Gastroesophageal sphincter (tissue), 4 donors: ENCODE results near the gene RCC2. TPM values are rescaled to one million over a fixed set of nuclear protein-coding genes. Genes with fewer than 3 reads are reported as not detected.

Experiments
- ATAC-seq: fragments of 150-250 bp; one replicate; pipeline ENCODE4 v1.9.1; 2016; ENCODE audit warnings: mild to moderate bottlenecking, moderate library complexity
- H3K27ac ChIP-seq, 4 donors: fragments of 200-600 bp; sonication (generic) in 3 of 4; 1 replicate in 3 of 4; 2 replicates in 1 of 4; pipeline ENCODE4 v1.5.1; 2016 to 2019
- H3K27me3 ChIP-seq: fragments of 200-600 bp; sonication (generic); one replicate; pipeline ENCODE4 v1.5.1; 2019
- H3K36me3 ChIP-seq, 2 donors: fragments of 200-600 bp; sonication (generic); one replicate each; pipeline ENCODE4 v1.5.1; 2019; ENCODE audit warnings: control low read depth in 1 of 2
- H3K4me1 ChIP-seq, 3 donors: fragments of 200-600 bp; sonication (generic); 1 replicate in 2 of 3; 2 replicates in 1 of 3; pipeline ENCODE4 v1.5.1; 2016 to 2019; ENCODE audit warnings: control low read depth in 2 of 3
- H3K4me3 ChIP-seq, 2 donors: fragments of 200-600 bp; sonication (generic); one replicate each; pipeline ENCODE4 v1.5.1; 2019; ENCODE audit warnings: mild to moderate bottlenecking in 1 of 2, moderate library complexity in 1 of 2
- H3K9me3 ChIP-seq, 3 donors: fragments of 200-600 bp; sonication (generic); one replicate each; pipeline ENCODE4 v1.5.1; 2017 to 2019; ENCODE audit warnings: control low read depth in 2 of 3
- CTCF ChIP-seq, 4 experiments: fragments of 200-600 bp in 2 of 4; fragments of 450-650 bp in 2 of 4; sonication (generic) in 1 of 4; IDR thresholded peaks; one replicate each; pipeline ENCODE4 v1.5.1; 2017 to 2019; ENCODE audit warnings: antibody characterized with exemption in 4 of 4, mild to moderate bottlenecking in 2 of 4, moderate library complexity in 2 of 4
- EP300 ChIP-seq: sonication (generic); formaldehyde crosslinking; IDR thresholded peaks from one replicate; pipeline ENCODE4 v1.6.1; 2017; ENCODE audit warnings: antibody characterized with exemption, mild to moderate bottlenecking
- POLR2A ChIP-seq, 2 donors: fragments of 450-650 bp; IDR thresholded peaks; one replicate each; pipeline ENCODE4 v1.6.1; 2017; ENCODE audit warnings: antibody characterized with exemption in 2 of 2, mild to moderate bottlenecking in 2 of 2, moderate library complexity in 1 of 2
- POLR2AphosphoS5 ChIP-seq: sonication (generic); formaldehyde crosslinking; IDR thresholded peaks from one replicate; pipeline ENCODE4 v1.6.1; 2017; ENCODE audit warnings: antibody characterized with exemption
- WGBS, 2 donors: methylation state at CpG; one replicate each; pipeline ENCODE4 v1.1.5; 2018; ENCODE audit warnings: low coverage in 1 of 2; 5-methylcytosine and 5-hydroxymethylcytosine counted together
- total RNA-seq, 4 donors: library from RNA; depleted of rRNA; stranded (reverse); fragments of >200 nt; gene quantifications; one replicate each; pipeline ENCODE4 v1.1.0, GENCODE V29; 2016

RCC2 gene
- total RNA-seq, 4 donors from 2014 or later, result 9.5 to 21.3 (median 18.5) TPM

DNA sequence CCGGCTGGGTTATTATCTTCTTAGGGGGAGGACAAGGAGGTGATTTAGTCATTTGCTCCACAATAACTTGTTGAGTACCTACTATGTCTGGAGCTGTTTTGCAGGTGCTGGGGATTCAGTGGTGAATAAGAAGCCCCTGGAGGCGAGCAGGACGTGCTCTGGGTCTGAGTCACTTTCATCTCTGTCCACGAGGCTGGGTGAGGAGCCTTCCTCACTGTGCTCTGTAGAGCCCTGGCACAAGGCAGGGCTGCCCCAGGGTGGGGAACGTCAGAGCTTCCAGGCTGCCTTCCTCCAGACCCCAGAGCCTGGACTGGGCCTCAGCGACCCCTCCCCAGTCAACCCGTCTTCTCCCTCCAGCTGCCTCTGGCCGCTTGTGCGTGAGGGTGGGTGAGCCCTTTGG lies 70.0 kb downstream of the RCC2 start:
- no peak for ATAC-seq
- H3K36me3 ChIP-seq, result no peaks in the 10 kb centered on the region
- no peaks in the 10 kb centered on the region for H3K4me1 ChIP-seq
- TF ChIP-seq POLR2A (IDR thresholded peaks at IDR 0.05) (no peak), POLR2AphosphoS5 (no peak), CTCF (IDR thresholded peaks at IDR 0.05) (no peak), EP300 (no peak)
- peaks cover 0 to 2% (median 0%) of the 10 kb centered on the region in 3 donors for H3K9me3 ChIP-seq
- no peak overlapping the region for H3K27ac ChIP-seq
- H3K27me3 ChIP-seq, result peaks cover 78% of the 10 kb centered on the region
- WGBS, 2 donors, result 83% methylated on average over 1 of the region's 9 CpGs; no CpG with 5 or more reads in 1 of the 2 donors
- no peak overlapping the region for H3K4me3 ChIP-seq

DNA sequence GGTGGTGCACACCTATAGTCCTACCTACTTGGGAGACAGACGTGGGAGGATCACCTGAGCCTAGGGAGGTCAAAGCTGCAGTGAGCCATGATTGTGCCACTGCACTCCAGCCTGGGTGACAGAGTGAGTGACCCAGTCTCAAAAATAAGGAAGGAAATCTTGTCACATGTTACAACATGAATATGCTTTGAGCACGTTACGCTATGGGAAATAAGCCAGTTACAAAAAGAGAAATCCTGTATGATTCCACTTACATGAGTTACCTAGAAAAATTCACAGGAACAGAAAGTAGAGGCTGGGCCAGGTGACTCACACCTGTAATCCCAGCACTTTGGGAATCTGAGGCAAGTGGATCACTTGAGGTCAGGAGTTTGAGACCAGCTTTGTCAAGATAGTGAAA lies 74.2 kb downstream of the RCC2 start:
- peaks cover 57% of the 10 kb centered on the region for H3K27me3 ChIP-seq
- peaks cover 0 to 8% (median 0%) of the 10 kb centered on the region in 3 donors for H3K9me3 ChIP-seq
- ATAC-seq, result no peak
- H3K36me3 ChIP-seq, result no peaks in the 10 kb centered on the region
- H3K4me1 ChIP-seq, result no peaks in the 10 kb centered on the region
- TF ChIP-seq POLR2A (IDR thresholded peaks at IDR 0.05) (no peak), EP300 (no peak), CTCF (IDR thresholded peaks at IDR 0.05) (no peak), POLR2AphosphoS5 (no peak)
- H3K4me3 ChIP-seq, result no peak overlapping the region
- 55 to 67% methylated on average over 1 to 3 of the region's 3 CpGs for WGBS, 2 donors
- no peak overlapping the region for H3K27ac ChIP-seq

GRCh38 chr1:17363771-17364170 lies 75.7 kb downstream of the RCC2 start:
- no peak for ATAC-seq
- Histone ChIP-seq H3K4me1 (no peaks in the 10 kb centered on the region), H3K9me3 (peaks cover 0 to 8% (median 0%) of the 10 kb centered on the region in 3 donors), H3K36me3 (no peaks in the 10 kb centered on the region), H3K4me3 (no peak overlapping the region), H3K27me3 (peaks cover 48% of the 10 kb centered on the region), H3K27ac (no peak overlapping the region)
- TF ChIP-seq POLR2A (IDR thresholded peaks at IDR 0.05) (no peak), POLR2AphosphoS5 (no peak), CTCF (IDR thresholded peaks at IDR 0.05) (no peak), EP300 (no peak)
- 88% methylated on average over 4 of the region's 4 CpGs; no CpG with 5 or more reads in 1 of the 2 donors for WGBS, 2 donors

DNA sequence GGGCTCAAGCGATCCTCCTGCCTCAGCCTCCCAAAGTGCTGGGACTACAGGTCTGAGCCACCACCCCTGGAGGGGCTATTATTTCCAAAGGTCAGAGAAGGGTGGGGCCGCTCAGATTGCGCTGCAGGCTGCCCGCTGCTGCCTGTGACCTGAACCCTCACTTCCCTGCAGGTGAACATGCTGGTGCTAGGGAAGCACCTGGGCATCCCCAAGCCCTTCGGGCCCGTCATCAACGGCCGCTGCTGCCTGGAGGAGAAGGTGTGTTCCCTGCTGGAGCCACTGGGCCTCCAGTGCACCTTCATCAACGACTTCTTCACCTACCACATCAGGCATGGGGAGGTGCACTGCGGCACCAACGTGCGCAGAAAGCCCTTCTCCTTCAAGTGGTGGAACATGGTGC lies 76.1 kb downstream of the RCC2 start:
- peaks cover 0 to 8% (median 0%) of the 10 kb centered on the region in 3 donors for H3K9me3 ChIP-seq
- no peak for TF ChIP-seq CTCF (IDR thresholded peaks at IDR 0.05)
- TF ChIP-seq POLR2A (IDR thresholded peaks at IDR 0.05), result no peak
- no peak for TF ChIP-seq EP300
- TF ChIP-seq POLR2AphosphoS5, result no peak
- no peak overlapping the region for H3K27ac ChIP-seq
- no peak overlapping the region for H3K4me3 ChIP-seq
- peaks cover 48% of the 10 kb centered on the region for H3K27me3 ChIP-seq
- H3K4me1 ChIP-seq, result no peaks in the 10 kb centered on the region
- H3K36me3 ChIP-seq, result no peaks in the 10 kb centered on the region
- no peak for ATAC-seq
- WGBS, 2 donors, result 20% methylated on average over 1 of the region's 12 CpGs; no CpG with 5 or more reads in 1 of the 2 donors

DNA sequence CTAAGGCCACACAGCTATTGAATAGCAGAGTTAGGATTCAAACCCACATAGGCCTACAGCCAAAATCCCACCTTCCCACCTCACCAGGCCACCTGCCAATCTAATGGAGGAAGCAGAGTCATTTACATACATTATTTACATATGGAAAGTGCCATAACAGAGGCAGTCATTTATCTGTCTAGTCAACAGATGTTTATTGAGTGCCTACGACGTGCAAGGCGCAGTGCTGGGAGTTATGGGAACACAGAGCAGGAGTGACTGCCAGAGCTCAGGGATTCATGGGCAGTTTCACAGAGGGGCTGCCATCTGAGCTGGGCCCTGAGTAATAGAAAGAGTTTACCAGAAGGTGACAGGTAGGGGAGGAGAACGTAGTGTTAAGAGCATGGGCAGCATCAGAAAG lies 77.8 kb downstream of the RCC2 start:
- no peak overlapping the region for H3K27ac ChIP-seq
- ATAC-seq, result no peak
- peaks cover 35% of the 10 kb centered on the region for H3K27me3 ChIP-seq
- peaks cover 0 to 8% (median 0%) of the 10 kb centered on the region in 3 donors for H3K9me3 ChIP-seq
- 61% methylated on average over 2 of the region's 4 CpGs; no CpG with 5 or more reads in 1 of the 2 donors for WGBS, 2 donors
- H3K4me1 ChIP-seq, result no peaks in the 10 kb centered on the region
- TF ChIP-seq CTCF (IDR thresholded peaks at IDR 0.05) (no peak), POLR2AphosphoS5 (no peak), EP300 (no peak), POLR2A (IDR thresholded peaks at IDR 0.05) (no peak)
- no peaks in the 10 kb centered on the region for H3K36me3 ChIP-seq
- H3K4me3 ChIP-seq, result no peak overlapping the region
